SK-N-SH treated with all-trans-retinoic acid at 6 μM for 48 hours (cell line): ENCODE data around the gene ADAMTS17.
"Not testable (repeated sequence)": the region's sequence is repeated elsewhere in the genome, so short reads cannot be mapped to it uniquely, and the experiment has no call there.

Experiments used
- ATAC-seq: fragments of 200-7000 bp; cut with Tn5 transposase; 3 replicates; pipeline ENCODE4 v1.9.1; 2020; ENCODE audit warnings: mild to moderate bottlenecking, moderate library complexity
- ESRRG ChIP-seq: fragments of 250-450 bp; sonication (Bioruptor Pico); IDR thresholded peaks from 2 replicates; pipeline ENCODE4 v1.6.1; 2021; ENCODE audit warnings: mild to moderate bottlenecking
- GLIS3 ChIP-seq: fragments of 250-450 bp; sonication (Bioruptor Pico); IDR thresholded peaks from 2 replicates; pipeline ENCODE4 v1.5.0; 2020; ENCODE audit warnings: mild to moderate bottlenecking, moderate library complexity
- ISL1 ChIP-seq: fragments of 250-450 bp; sonication (Bioruptor Pico); IDR thresholded peaks from 2 replicates; pipeline ENCODE4 v2.1.2; 2022; ENCODE audit warnings: mild to moderate bottlenecking, moderate library complexity
- PATZ1 ChIP-seq: fragments of 250-450 bp; sonication (Bioruptor Pico); IDR thresholded peaks from 2 replicates; pipeline ENCODE4 v1.8.0; 2020; ENCODE audit warnings: mild to moderate bottlenecking, moderate library complexity, borderline replicate concordance
- POU6F1 ChIP-seq: fragments of 250-450 bp; sonication (Bioruptor Pico); IDR thresholded peaks from 2 replicates; pipeline ENCODE4 v1.8.0; 2021; ENCODE audit warnings: low read depth, mild to moderate bottlenecking, moderate library complexity, borderline replicate concordance
- PPARA ChIP-seq: fragments of 250-450 bp; sonication (Bioruptor Pico); IDR thresholded peaks from 2 replicates; pipeline ENCODE4 v1.5.0; 2020; ENCODE audit warnings: mild to moderate bottlenecking, borderline replicate concordance
- SNAI2 ChIP-seq: fragments of 250-450 bp; sonication (Bioruptor Pico); IDR thresholded peaks from 2 replicates; pipeline ENCODE4 v1.5.0; 2020; ENCODE audit warnings: mild to moderate bottlenecking, moderate library complexity
- TCF4 ChIP-seq: fragments of 250-450 bp; sonication (Bioruptor Pico); IDR thresholded peaks from 2 replicates; pipeline ENCODE4 v1.8.0; 2021; ENCODE audit warnings: mild to moderate bottlenecking, moderate library complexity, borderline replicate concordance
- TOX ChIP-seq: fragments of 250-450 bp; sonication (Bioruptor Pico); IDR thresholded peaks from 2 replicates; pipeline ENCODE4 v1.8.0; 2021; ENCODE audit warnings: mild to moderate bottlenecking, moderate library complexity, borderline replicate concordance
- TSHZ2 ChIP-seq: fragments of 250-450 bp; sonication (Bioruptor Pico); IDR thresholded peaks from 2 replicates; pipeline ENCODE4 v1.5.0; 2020; ENCODE audit warnings: mild to moderate bottlenecking, moderate library complexity
- ZC3H10 ChIP-seq: fragments of 250-450 bp; sonication (Bioruptor Pico); IDR thresholded peaks from 2 replicates; pipeline ENCODE4 v1.5.1; 2021; ENCODE audit warnings: mild to moderate bottlenecking, moderate library complexity
- ZFP3 ChIP-seq: fragments of 250-450 bp; sonication (Bioruptor Pico); IDR thresholded peaks from 2 replicates; pipeline ENCODE4 v1.5.0; 2020; ENCODE audit warnings: mild to moderate bottlenecking, moderate library complexity
- ZFP30 ChIP-seq: fragments of 450-650 bp; formaldehyde crosslinking; IDR thresholded peaks from 2 replicates; pipeline ENCODE4 v1.5.0; 2022; ENCODE audit warnings: mild to moderate bottlenecking, moderate library complexity
- ZNF565 ChIP-seq: fragments of 450-650 bp; formaldehyde crosslinking; conservative IDR thresholded peaks from 2 replicates; pipeline ENCODE4 v1.5.0; 2020; ENCODE audit warnings: low read depth, mild to moderate bottlenecking, moderate library complexity
- ZNF70 ChIP-seq: fragments of 450-650 bp; formaldehyde crosslinking; IDR thresholded peaks from 2 replicates; pipeline ENCODE4 v1.5.0; 2020; ENCODE audit warnings: mild to moderate bottlenecking, moderate library complexity
- ZNF8 ChIP-seq: fragments of 450-650 bp; formaldehyde crosslinking; IDR thresholded peaks from 2 replicates; pipeline ENCODE4 v1.5.0; 2020; ENCODE audit warnings: mild to moderate bottlenecking, moderate library complexity
- TF ChIP-seq, protein P1 (sequence below): fragments of 250-450 bp; sonication (Bioruptor Pico); IDR thresholded peaks from 2 replicates; pipeline ENCODE4 v1.5.1; 2021; ENCODE audit warnings: mild to moderate bottlenecking, moderate library complexity

Gene ADAMTS17

DNA sequence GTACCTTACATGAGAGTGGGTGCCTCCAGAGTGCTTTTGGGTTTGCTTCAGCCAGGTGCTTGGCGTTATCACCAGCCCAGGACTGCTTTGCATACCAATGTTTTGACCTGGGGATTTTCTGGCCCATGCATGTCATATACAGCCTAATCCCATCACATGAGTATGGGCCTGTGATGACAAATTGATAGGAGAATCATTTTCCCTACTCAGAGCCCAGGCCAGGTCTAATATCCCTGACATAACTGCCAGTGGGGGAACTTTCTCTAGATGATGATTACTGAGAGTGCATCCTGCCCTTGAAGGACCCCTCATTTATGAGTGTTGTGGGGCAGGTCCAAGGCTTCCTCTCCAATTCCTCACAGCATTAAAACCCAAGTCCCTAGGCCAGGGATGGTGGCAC is 411.1 kb downstream of the ADAMTS17 start:
- no peak for ATAC-seq
- TF ChIP-seq ISL1 (CRISPR knock-in tag) (no peak), PPARA (CRISPR knock-in tag) (no peak), GLIS3 (no peak), ZFP30 (CRISPR knock-in tag) (no peak), ZFP3 (CRISPR knock-in tag) (no peak), PATZ1 (CRISPR knock-in tag) (no peak), SNAI2 (no peak)

DNA sequence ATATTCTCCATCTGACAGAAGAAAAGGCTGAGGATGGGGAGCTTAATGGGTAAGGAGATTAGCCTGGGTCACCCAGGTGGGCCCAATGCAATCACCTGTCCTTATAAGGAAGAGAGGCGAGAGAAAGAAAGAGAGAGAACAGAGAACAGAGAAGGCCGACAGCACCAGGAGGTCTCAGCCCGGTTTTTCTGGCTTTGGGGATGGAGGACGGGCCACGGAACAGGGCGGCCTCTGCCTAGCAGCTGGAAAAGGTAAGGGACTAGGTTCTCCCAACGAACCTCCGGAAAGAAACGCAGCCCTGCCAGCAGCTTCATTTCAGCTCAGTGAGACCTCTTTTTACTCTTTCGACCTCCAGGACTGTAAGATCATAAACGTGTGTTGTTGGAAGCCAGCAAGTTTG is 412.5 kb downstream of the ADAMTS17 start:
- ATAC-seq: no peak
- TF ChIP-seq SNAI2 (no peak), ZC3H10 (no peak), ZNF70 (CRISPR knock-in tag) (no peak), TCF4 (CRISPR knock-in tag) (no peak), ZNF8 (CRISPR knock-in tag) (no peak), ZNF565 (CRISPR knock-in tag) (no peak), ESRRG (CRISPR knock-in tag) (no peak), POU6F1 (CRISPR knock-in tag) (no peak), PATZ1 (CRISPR knock-in tag) (no peak), TOX (no peak), TSHZ2 (no peak), ZFP3 (CRISPR knock-in tag) (no peak), PPARA (CRISPR knock-in tag) (no peak), ISL1 (CRISPR knock-in tag) (no peak)
- TF ChIP-seq, protein P1, sequence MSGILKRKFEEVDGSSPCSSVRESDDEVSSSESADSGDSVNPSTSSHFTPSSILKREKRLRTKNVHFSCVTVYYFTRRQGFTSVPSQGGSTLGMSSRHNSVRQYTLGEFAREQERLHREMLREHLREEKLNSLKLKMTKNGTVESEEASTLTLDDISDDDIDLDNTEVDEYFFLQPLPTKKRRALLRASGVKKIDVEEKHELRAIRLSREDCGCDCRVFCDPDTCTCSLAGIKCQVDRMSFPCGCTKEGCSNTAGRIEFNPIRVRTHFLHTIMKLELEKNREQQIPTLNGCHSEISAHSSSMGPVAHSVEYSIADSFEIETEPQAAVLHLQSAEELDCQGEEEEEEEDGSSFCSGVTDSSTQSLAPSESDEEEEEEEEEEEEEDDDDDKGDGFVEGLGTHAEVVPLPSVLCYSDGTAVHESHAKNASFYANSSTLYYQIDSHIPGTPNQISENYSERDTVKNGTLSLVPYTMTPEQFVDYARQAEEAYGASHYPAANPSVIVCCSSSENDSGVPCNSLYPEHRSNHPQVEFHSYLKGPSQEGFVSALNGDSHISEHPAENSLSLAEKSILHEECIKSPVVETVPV: no peak

- peak; percentile 96 for ATAC-seq
- TF ChIP-seq ZNF70 (CRISPR knock-in tag) (no peak), SNAI2 (peak; percentile 29; the same call in 1 of the 2 replicates)
- TF ChIP-seq, all 23 proteins: peak for 1
Observed at GRCh38 chr15:99928429-99928981, 413.3 kb downstream of the ADAMTS17 start.

GRCh38 chr15:99926532-99926931 is 415.2 kb downstream of the ADAMTS17 start:
- not testable (repeated sequence) for ATAC-seq
